ENCODE results near the gene NUDT22. TPM values are rescaled to one million over a fixed set of nuclear protein-coding genes. Genes with fewer than 3 reads are reported as not detected.

Gene NUDT22
- total and polyA plus RNA-seq, 2 of the 8 experiments (the other 6 are each of a cell fraction or from before 2014, with no cell fraction given): 43.4 to 69.0 TPM

DNA sequence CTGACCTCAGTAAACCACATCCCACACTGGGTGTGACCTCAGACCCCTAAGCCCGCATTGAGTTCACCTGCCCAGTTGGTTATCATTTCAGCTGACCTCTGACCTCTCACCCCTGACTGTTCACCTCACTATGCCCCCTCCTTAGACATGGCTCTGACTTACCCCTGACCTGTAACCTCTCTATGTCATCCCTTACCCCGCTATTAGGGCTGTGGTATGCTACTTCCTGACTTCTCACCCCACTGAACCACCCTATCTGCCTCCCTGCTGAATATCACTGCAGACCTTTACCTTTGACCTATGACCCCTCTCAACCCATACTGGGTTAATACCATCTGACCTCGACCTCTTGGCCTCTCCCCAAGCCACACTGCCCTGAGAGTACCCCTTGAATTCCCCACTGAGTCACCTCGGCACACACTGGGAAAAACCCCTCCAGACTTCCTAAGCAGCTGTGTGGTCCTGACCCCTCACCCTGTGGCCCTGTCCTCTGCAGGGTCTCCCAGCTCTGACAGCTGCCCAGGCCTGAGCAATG is 33.5 kb downstream of the NUDT22 start:
- Histone ChIP-seq H3K27me3 (replicated peaks in 1 of 4; ENCODE audit: control insufficient read depth in 3 of 4, extremely low read depth in 1 of 4, insufficient read depth in 3 of 4, low read length in 3 of 4) (no peaks in the 10 kb centered on the region), H3K4me3 (ENCODE audit: extremely low read depth in 1 of 4, insufficient read depth in 2 of 4, low read depth in 3 of 4, low read length in 4 of 4) (no peak overlapping the region), H2BK5ac (ENCODE audit: low read depth, low read length) (no peak overlapping the region), H3K18ac (ENCODE audit: extremely low read depth, low read length) (no peak overlapping the region), H4K91ac (replicated peaks; ENCODE audit: insufficient read length, low read length) (no peak overlapping the region), H3K23me2 (ENCODE audit: low read depth, low read length) (no peaks in the 10 kb centered on the region), H3K27ac (ENCODE audit: low read depth, low read length) (no peak overlapping the region), H3K23ac (ENCODE audit: insufficient read length) (no peak overlapping the region), H3K4me2 (ENCODE audit: insufficient read depth in 1 of 2, low read depth in 2 of 2, low read length in 2 of 2) (no peak overlapping the region), H4K5ac (ENCODE audit: insufficient read length, low read depth, low read length) (no peak overlapping the region), H3K36me3 (ENCODE audit: control insufficient read depth in 2 of 4, insufficient read depth in 4 of 4, low read length in 3 of 4) (peaks cover 21 to 86% (median 43%) of the 10 kb centered on the region in 4 experiments), H2BK20ac (ENCODE audit: low read length) (no peak overlapping the region), H2BK12ac (ENCODE audit: low read depth, low read length) (no peak overlapping the region), H3K79me2 (ENCODE audit: control insufficient read depth in 1 of 2, insufficient read depth in 2 of 2, low read length in 2 of 2) (no peaks in the 10 kb centered on the region), H3K9ac (replicated peaks in 1 of 4; ENCODE audit: extremely low read depth in 1 of 4, low read depth in 3 of 4, low read length in 3 of 4) (no peak overlapping the region), H4K8ac (ENCODE audit: extremely low read depth, insufficient read depth, low read length) (no peak overlapping the region), H2AFZ (ENCODE audit: low read length) (no peak overlapping the region), H4K20me1 (replicated peaks in 1 of 2; ENCODE audit: control insufficient read depth in 1 of 2, insufficient read depth in 2 of 2, low read length in 2 of 2) (peaks cover 8 to 24% of the 10 kb centered on the region in 2 experiments), H3K14ac (ENCODE audit: insufficient read length) (no peak overlapping the region), H3K4ac (replicated peaks; ENCODE audit: insufficient read length, low read depth, low read length) (no peak overlapping the region), H3K79me1 (ENCODE audit: low read depth, low read length) (no peaks in the 10 kb centered on the region), H2AK5ac (ENCODE audit: low read depth, low read length) (no peak overlapping the region), H3K4me1 (replicated peaks in 1 of 4; ENCODE audit: control insufficient read depth in 3 of 4, insufficient read depth in 4 of 4, low read length in 3 of 4) (no peaks in the 10 kb centered on the region; a peak in 3 of 7 replicates), H3K9me3 (ENCODE audit: insufficient read depth in 2 of 2, low read depth in 1 of 2, low read length in 1 of 2) (no peaks in the 10 kb centered on the region), H2BK120ac (replicated peaks; ENCODE audit: low read depth, low read length) (no peak overlapping the region), H3K56ac (replicated peaks; ENCODE audit: insufficient read length, low read depth, low read length) (no peak overlapping the region), H2BK15ac (ENCODE audit: low read length) (no peak overlapping the region)
- CTCF ChIA-PET (ENCODE audit: partially characterized antibody): interaction anchor here (0.6 to 2.5 kb wide), 3 partner anchors 9 to 55 kb away, joined by 3 to 10 read pairs (median 4); partner anchors contain the start of gene PLCB3
- DNase-seq (ENCODE audit: low read depth in 1 of 2, low spot score in 2 of 2): no peak
- POLR2A ChIA-PET (ENCODE audit: partially characterized antibody): interaction anchor here (1.0 to 7.1 kb wide), 5 partner anchors 7 to 17 kb away, joined by 3 to 101 read pairs (median 4); partner anchors contain the start of gene PPP1R14B
- FAIRE-seq: no peak
- WGBS, 2 experiments (ENCODE audit: extremely low coverage in 1 of 2, insufficient coverage in 1 of 2, insufficient read length in 1 of 2, insufficient replicate concordance in 2 of 2, low coverage in 1 of 2, low lambda C conversion rate in 2 of 2, missing lambda C conversion rate in 1 of 2): 90% methylated on average over 4 of the region's 4 CpGs; no CpG with 5 or more reads in 1 of the 2 experiments
- no peak for TF ChIP-seq SAP30 (IDR thresholded peaks at IDR 0.05; ENCODE audit: insufficient read depth, insufficient replicate concordance, low read length)
- TF ChIP-seq SP2 (IDR thresholded peaks at IDR 0.05; ENCODE audit: low read length): no peak
- no peak for TF ChIP-seq KDM5A (IDR thresholded peaks at IDR 0.05; ENCODE audit: low read length)
- no peak for TF ChIP-seq SIX5 (IDR thresholded peaks at IDR 0.05; ENCODE audit: low read depth, low read length)
- no peak for TF ChIP-seq SP1 (IDR thresholded peaks at IDR 0.05; ENCODE audit: low read depth, low read length)
- TF ChIP-seq CEBPB (IDR thresholded peaks at IDR 0.05; ENCODE audit: low read depth, low read length): no peak
- TF ChIP-seq, protein P1, sequence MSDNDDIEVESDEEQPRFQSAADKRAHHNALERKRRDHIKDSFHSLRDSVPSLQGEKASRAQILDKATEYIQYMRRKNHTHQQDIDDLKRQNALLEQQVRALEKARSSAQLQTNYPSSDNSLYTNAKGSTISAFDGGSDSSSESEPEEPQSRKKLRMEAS (IDR thresholded peaks at IDR 0.05): no peak
- TF ChIP-seq SP4 (IDR thresholded peaks at IDR 0.05; ENCODE audit: low read length): no peak
- TF ChIP-seq EP300 (IDR thresholded peaks at IDR 0.05; ENCODE audit: borderline replicate concordance in 1 of 2, low read depth in 2 of 2, low read length in 2 of 2): no peak

Data from H1 (cell line).